ENCODE measurements around the gene PPP1R16B. TPM values are rescaled to one million over a fixed set of nuclear protein-coding genes. Genes with fewer than 3 reads are reported as not detected.

Gene PPP1R16B
- polyA plus RNA-seq, 3 donors = 2.9 to 9.0 (median 6.8) TPM

GRCh38 chr20:38862226-38862625, 56.7 kb downstream of the PPP1R16B start:
- no peak overlapping the region for H3K27ac ChIP-seq (ENCODE audit: low read depth, low read length)
- WGBS, 3 donors = 88 to 92% (median 91%) methylated on average over 5 of the region's 5 CpGs

GRCh38 chr20:38863024-38863851, 57.7 kb downstream of the PPP1R16B start:
- H3K27ac ChIP-seq (ENCODE audit: low read depth, low read length) = no peak overlapping the region
- 65 to 79% (median 73%) methylated on average over 12 of the region's 12 CpGs for WGBS, 3 donors

GRCh38 chr20:38864662-38865061, 59.2 kb downstream of the PPP1R16B start:
- 52 to 80% (median 68%) methylated on average over 5 of the region's 5 CpGs for WGBS, 3 donors
- H3K27ac ChIP-seq (ENCODE audit: low read depth, low read length) = no peak overlapping the region

- no peak overlapping the region for H3K27ac ChIP-seq (ENCODE audit: low read depth, low read length)
- WGBS, 3 donors = 55 to 69% (median 66%) methylated on average over 12 of the region's 12 CpGs
Measured at GRCh38 chr20:38866265-38867061, 61.0 kb downstream of the PPP1R16B start.

GRCh38 chr20:38867062-38867359, 61.5 kb downstream of the PPP1R16B start:
- H3K27ac ChIP-seq (ENCODE audit: low read depth, low read length) = no peak overlapping the region
- 63 to 74% (median 68%) methylated on average over 4 of the region's 4 CpGs for WGBS, 3 donors

- WGBS, 3 donors = 48 to 59% (median 53%) methylated on average over 12 of the region's 12 CpGs
- H3K27ac ChIP-seq (ENCODE audit: low read depth, low read length) = no peak overlapping the region
Measured at GRCh38 chr20:38870733-38871559, 65.4 kb downstream of the PPP1R16B start.

GRCh38 chr20:38871560-38871953, 66.1 kb downstream of the PPP1R16B start:
- H3K27ac ChIP-seq (ENCODE audit: low read depth, low read length) = no peak overlapping the region
- 29 to 46% (median 41%) methylated on average over 3 of the region's 3 CpGs for WGBS, 3 donors

- 60 to 81% (median 78%) methylated on average over 7 of the region's 7 CpGs for WGBS, 3 donors
- H3K27ac ChIP-seq (ENCODE audit: low read depth, low read length) = no peak overlapping the region
Measured at GRCh38 chr20:38872036-38872435, 66.5 kb downstream of the PPP1R16B start.

- WGBS, 3 donors = 74 to 83% (median 77%) methylated on average over 15 of the region's 15 CpGs
- H3K27ac ChIP-seq (ENCODE audit: low read depth, low read length) = no peak overlapping the region
Measured at GRCh38 chr20:38872491-38873049, 67.1 kb downstream of the PPP1R16B start.

- no peak overlapping the region for H3K27ac ChIP-seq (ENCODE audit: low read depth, low read length)
- 64 to 75% (median 75%) methylated on average over 12 of the region's 12 CpGs for WGBS, 3 donors
Measured at GRCh38 chr20:38873050-38873581, 67.6 kb downstream of the PPP1R16B start.

GRCh38 chr20:38874460-38875174, 69.1 kb downstream of the PPP1R16B start:
- H3K27ac ChIP-seq (ENCODE audit: low read depth, low read length) = no peak overlapping the region
- 32 to 49% (median 33%) methylated on average over 4 of the region's 4 CpGs for WGBS, 3 donors

GRCh38 chr20:38875175-38875993, 69.9 kb downstream of the PPP1R16B start:
- 8 to 13% (median 8%) methylated on average over 11 of the region's 11 CpGs for WGBS, 3 donors
- H3K27ac ChIP-seq (ENCODE audit: low read depth, low read length) = no peak overlapping the region

- no peak overlapping the region for H3K27ac ChIP-seq (ENCODE audit: low read depth, low read length)
- 86 to 89% (median 86%) methylated on average over 6 of the region's 6 CpGs for WGBS, 3 donors
Measured at GRCh38 chr20:38877483-38877882, 72.0 kb downstream of the PPP1R16B start.

- 21 to 48% (median 41%) methylated on average over 9 of the region's 9 CpGs for WGBS, 3 donors
- no peak overlapping the region for H3K27ac ChIP-seq (ENCODE audit: low read depth, low read length)
Measured at GRCh38 chr20:38878866-38879265, 73.4 kb downstream of the PPP1R16B start.

- H3K27ac ChIP-seq (ENCODE audit: low read depth, low read length) = no peak overlapping the region
- WGBS, 3 donors = 64 to 71% (median 70%) methylated on average over 14 of the region's 14 CpGs
Measured at GRCh38 chr20:38880952-38881735, 75.6 kb downstream of the PPP1R16B start.

- WGBS, 3 donors = 90 to 93% (median 91%) methylated on average over 4 of the region's 4 CpGs
- no peak overlapping the region for H3K27ac ChIP-seq (ENCODE audit: low read depth, low read length)
Measured at GRCh38 chr20:38881806-38882440, 76.4 kb downstream of the PPP1R16B start.
